GM12801 (cell line): ENCODE data around the gene ZNF536.

Experiments
- TF ChIP-seq, protein P1 (sequence below): IDR thresholded peaks from one replicate; pipeline ENCODE4 v1.5.1; 2011; ENCODE audit warnings: control low read depth; ENCODE audit not compliant: insufficient read length; ENCODE audit errors: extremely low read depth

Gene ZNF536

DNA sequence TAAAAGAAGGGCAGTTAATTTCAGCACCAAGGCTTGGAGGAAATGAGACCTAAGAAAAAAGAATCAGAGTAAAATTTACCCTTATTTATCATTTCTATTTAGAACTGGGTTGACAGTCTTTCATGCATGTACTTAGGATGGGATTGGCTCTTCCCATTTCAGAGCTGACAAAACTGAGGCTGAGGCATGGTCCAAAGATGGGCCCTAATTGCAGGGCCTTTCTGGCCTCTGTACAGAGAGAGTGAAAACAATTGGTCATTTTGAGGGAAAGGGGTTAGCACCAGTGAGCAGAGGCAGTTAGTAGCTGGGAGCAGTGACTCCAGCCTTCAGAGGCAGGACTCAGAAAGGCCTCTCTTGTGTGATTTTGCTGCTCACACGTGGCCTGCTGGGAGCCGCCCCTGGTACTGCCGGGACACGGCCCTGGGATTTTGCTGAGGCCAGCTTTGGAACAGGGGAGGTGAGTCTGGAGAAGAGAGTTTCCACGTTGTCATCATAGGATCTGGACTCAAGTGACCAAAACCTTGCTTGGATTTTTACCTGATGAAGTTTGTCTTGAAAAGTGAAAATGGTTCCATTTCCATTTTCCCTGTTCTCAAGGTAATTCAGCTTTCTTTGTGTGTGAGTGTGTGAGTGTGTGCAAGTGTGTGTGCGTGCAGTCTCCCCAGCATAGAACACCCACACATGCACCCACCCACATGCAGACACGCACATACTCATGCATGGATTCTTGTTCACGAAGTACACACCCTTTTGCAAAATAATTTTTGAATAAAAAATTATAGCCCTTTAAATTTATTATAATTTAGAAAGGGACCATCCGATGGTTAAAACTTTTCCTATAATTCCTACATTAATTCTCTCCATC is at the start of gene ZNF536:
ZNF536 (plus strand) TSS at position 425 of the 865 bp plus-strand sequence. CDS start 71,179 bp downstream, outside the sequence.
- TF ChIP-seq, protein P1, sequence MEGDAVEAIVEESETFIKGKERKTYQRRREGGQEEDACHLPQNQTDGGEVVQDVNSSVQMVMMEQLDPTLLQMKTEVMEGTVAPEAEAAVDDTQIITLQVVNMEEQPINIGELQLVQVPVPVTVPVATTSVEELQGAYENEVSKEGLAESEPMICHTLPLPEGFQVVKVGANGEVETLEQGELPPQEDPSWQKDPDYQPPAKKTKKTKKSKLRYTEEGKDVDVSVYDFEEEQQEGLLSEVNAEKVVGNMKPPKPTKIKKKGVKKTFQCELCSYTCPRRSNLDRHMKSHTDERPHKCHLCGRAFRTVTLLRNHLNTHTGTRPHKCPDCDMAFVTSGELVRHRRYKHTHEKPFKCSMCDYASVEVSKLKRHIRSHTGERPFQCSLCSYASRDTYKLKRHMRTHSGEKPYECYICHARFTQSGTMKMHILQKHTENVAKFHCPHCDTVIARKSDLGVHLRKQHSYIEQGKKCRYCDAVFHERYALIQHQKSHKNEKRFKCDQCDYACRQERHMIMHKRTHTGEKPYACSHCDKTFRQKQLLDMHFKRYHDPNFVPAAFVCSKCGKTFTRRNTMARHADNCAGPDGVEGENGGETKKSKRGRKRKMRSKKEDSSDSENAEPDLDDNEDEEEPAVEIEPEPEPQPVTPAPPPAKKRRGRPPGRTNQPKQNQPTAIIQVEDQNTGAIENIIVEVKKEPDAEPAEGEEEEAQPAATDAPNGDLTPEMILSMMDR, result no peak

DNA sequence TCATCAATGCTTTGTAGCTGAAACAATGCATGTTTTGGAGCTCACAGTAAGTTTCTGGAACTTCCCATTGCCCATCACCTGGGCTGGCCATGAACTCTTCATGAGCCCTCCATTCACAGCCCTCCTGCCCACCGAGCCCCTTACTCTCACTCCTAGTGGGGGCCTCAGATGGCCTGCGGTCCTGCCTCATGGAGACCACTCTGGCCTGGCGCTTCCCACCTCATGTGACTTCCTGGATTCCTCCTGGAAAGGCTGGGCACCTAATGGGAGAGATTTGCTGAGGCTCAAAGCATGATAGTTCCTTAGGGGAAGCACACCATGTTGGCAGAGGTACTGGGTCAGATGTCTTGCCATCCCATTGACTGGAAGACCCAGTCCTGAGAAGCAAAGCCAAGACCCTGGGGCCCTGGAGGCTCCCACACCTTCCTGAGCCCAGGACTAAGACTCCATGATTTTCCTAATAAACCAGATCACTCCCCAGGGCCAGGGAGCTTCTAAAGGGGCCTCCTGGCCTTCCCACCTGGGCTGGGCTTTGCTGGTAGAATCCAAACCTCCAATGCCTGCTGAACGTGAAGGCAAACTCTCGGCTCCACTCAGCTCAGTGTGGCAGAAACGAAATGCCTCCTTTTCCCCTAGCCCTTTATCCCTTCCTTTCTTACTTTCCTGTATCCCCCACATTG is 49.4 kb upstream of the ZNF536 start:
- TF ChIP-seq, protein P1, result no peak

DNA sequence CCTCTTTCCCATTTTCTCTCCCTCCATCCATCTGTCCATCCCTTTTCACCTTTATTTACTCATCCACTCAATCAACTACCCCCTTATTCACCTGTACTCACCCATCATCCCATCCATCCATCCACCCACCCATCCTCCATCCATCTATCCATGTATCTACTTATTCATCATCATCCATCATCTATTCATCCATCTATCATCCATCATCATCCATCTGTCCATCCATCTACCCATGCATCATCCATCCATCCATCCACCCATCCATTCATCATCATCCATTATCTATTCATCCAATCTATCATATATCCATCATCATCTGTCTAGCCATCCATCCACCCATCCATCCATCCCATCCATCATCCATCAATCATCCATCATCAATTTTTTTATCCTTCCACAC is 48.3 kb upstream of the ZNF536 start:
- TF ChIP-seq, protein P1, result no peak

DNA sequence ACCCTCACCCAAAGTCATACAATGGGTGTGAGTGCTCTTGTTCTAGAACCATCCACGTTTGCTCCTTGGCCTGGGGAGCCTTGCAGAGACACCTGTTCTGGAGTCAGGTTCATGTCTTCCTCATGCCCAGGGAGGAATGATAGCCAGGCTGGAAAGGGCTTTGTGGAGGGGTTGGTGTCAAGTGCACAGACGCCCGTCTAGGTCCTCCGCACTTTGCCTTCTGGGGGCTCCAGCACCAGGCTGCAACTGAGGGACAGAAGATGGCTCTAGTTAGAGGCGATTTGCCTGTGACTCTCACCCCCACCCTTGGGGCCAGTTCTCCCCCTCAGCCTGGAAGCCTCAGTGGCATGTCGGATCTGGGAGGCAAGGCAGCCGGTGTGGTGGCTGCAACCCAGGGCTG is 47.2 kb upstream of the ZNF536 start:
- TF ChIP-seq, protein P1, result no peak

DNA sequence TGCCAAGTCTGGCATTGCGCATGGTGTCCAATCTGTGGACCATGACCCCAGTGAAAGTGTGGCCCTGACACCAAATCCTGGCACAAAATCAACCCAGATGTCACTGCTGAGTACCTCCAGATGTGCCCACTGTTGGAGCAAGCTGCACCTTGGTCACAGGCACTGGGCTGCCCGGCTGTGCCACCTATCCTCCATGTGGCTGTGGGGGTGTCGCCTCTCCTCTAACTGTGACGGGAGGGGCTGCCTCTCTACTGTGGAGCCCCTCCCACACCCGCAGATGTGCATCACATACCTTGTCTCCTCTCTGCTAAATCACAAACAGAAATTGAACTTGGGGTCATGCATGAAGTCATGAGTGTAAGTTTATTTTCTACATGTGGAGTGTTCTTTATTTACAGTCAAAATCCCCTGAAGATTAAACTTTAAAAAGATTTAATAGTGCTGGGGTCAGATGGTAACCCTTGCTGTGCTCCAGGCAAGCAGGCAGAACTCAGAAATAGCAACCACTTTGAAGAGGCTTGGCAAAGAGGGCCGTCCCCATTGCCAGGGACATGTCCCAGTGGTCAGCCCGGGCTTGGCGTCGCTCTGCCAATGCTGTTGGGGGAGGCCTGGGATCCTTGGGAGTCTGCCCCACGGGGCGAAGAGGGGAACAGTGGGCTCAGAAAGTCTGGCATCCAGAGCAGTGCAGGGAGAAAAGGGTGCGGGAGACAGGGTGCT is 46.4 kb upstream of the ZNF536 start:
- TF ChIP-seq, protein P1, result no peak

DNA sequence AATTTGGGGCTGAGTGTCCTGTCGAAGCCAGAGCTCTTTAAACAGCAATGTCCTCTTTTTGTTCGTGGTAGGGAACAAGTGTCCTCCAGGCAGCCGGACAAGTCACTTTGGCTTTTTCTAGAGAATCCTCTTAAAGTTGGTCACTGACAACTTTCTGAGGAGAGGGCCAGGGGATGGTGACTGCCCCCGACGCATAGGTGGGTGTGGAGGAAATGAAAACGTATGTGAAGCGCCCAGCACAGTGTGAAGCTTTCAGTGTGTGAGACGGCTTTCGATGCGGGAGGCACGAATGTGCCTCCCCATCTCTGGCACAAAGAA is 45.8 kb upstream of the ZNF536 start:
- TF ChIP-seq, protein P1, result no peak

DNA sequence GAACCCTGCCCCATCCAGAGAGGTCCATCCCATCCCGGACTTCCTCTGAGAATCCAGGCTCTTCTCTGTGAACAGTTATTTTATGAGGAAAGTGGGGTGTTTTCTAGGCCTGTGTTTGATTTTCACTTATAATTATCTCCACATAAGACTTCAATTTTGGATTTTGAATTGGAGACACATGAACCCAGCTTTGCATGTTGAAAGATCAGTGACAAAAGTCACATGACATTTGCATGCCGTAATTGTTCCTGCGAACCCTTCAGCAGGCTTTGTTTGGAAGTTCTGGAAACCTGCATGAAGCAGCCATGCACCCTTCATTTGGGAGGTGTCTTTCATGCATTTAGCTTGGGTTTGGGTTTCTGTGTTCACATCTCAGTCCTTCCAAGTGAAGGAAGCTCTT is 44.9 kb upstream of the ZNF536 start:
- TF ChIP-seq, protein P1, result no peak
